Fibroblast of pulmonary artery (primary cell): ENCODE measurements around the gene EPM2A.

Experiments used
- DNase-seq: peaks from one replicate; pipeline ENCODE4 v3.0.0-alpha.2; 2010; ENCODE audit warnings: low read depth
- H3K4me3 ChIP-seq: replicated peaks from 2 replicates; pipeline ENCODE4 v1.5.1; 2011; ENCODE audit warnings: low read depth, mild to moderate bottlenecking, control low read depth, low read length, moderate library complexity
- CTCF ChIP-seq: IDR thresholded peaks from 2 replicates; pipeline ENCODE4 v1.5.1; 2011; ENCODE audit warnings: mild to moderate bottlenecking, control low read depth, low read length, inconsistent platforms; ENCODE audit errors: missing control alignments

Gene EPM2A

GRCh38 chr6:145722190-145722589 is 13.1 kb downstream of the EPM2A start:
- DNase-seq: no peak
- H3K4me3 ChIP-seq: no peak overlapping the region
- no peak for TF ChIP-seq CTCF

- TF ChIP-seq CTCF: no peak
- no peak for DNase-seq
- no peak overlapping the region for H3K4me3 ChIP-seq
Observed at GRCh38 chr6:145721144-145721543, 14.2 kb downstream of the EPM2A start.

GRCh38 chr6:145715426-145715825 is 19.9 kb downstream of the EPM2A start:
- H3K4me3 ChIP-seq: no peak overlapping the region
- DNase-seq: no peak
- TF ChIP-seq CTCF: no peak

- no peak overlapping the region for H3K4me3 ChIP-seq
- no peak for TF ChIP-seq CTCF
- no peak for DNase-seq
Observed at GRCh38 chr6:145714731-145715130, 20.6 kb downstream of the EPM2A start.

GRCh38 chr6:145713773-145714172 is 21.5 kb downstream of the EPM2A start:
- DNase-seq: no peak
- no peak overlapping the region for H3K4me3 ChIP-seq
- no peak for TF ChIP-seq CTCF

GRCh38 chr6:145711372-145711771 is 23.9 kb downstream of the EPM2A start:
- TF ChIP-seq CTCF: no peak
- DNase-seq: no peak
- H3K4me3 ChIP-seq: no peak overlapping the region

GRCh38 chr6:145707397-145707796 is 27.9 kb downstream of the EPM2A start:
- no peak for DNase-seq
- H3K4me3 ChIP-seq: no peak overlapping the region
- TF ChIP-seq CTCF: no peak
